Measurements from ENCODE around the gene NPC1L1.

The NPC1L1 gene

GRCh38 chr7:44587843-44588711 lies 46.9 kb upstream of the NPC1L1 start:
- Histone ChIP-seq H3K36me3 (ENCODE audit: control insufficient read depth in 2 of 2, insufficient read depth in 1 of 2, low read length in 2 of 2) (no peaks in the 10 kb centered on the region), H3K9me3 (ENCODE audit: control insufficient read depth, insufficient read depth, low read depth, low read length) (no peaks in the 10 kb centered on the region), H3K27ac (ENCODE audit: extremely low read depth, low read depth, low read length) (no peak overlapping the region), H3K4me3 (ENCODE audit: low read depth, low read length) (no peak overlapping the region), H3K4me1 (ENCODE audit: control insufficient read depth, insufficient read depth, low read length) (no peaks in the 10 kb centered on the region)
- TF ChIP-seq ZNF600 (tag by site-specific recombination; IDR thresholded peaks at IDR 0.05) (peak; percentile 49; the same call in 1 of the 2 replicates), ZNF449 (tag by site-specific recombination; IDR thresholded peaks at IDR 0.05) (no peak), ZNF654 (tag by site-specific recombination; IDR thresholded peaks at IDR 0.05; ENCODE audit: low read depth) (peak; percentile 85), ZBTB17 (tag by site-specific recombination; IDR thresholded peaks at IDR 0.05) (peak; percentile 56), ZNF350 (tag by site-specific recombination; IDR thresholded peaks at IDR 0.05) (no peak), CTCF (tag by site-specific recombination; IDR thresholded peaks at IDR 0.05) (peak; percentile 76; the same call in 1 of the 2 replicates), ZNF23 (tag by site-specific recombination; IDR thresholded peaks at IDR 0.05; ENCODE audit: borderline replicate concordance) (no peak), ZNF660 (tag by site-specific recombination; IDR thresholded peaks at IDR 0.05) (peak; percentile 70; the same call in 1 of the 2 replicates), ZNF426 (tag by site-specific recombination; IDR thresholded peaks at IDR 0.05) (no peak), ZNF202 (tag by site-specific recombination; IDR thresholded peaks at IDR 0.05; ENCODE audit: borderline replicate concordance) (no peak), AEBP2 (tag by site-specific recombination; IDR thresholded peaks at IDR 0.05; ENCODE audit: borderline replicate concordance) (no peak), YY1 (tag by site-specific recombination; IDR thresholded peaks at IDR 0.05) (no peak), ZNF2 (tag by site-specific recombination; IDR thresholded peaks at IDR 0.05) (peak; percentile 89)
- TF ChIP-seq, protein P1, sequence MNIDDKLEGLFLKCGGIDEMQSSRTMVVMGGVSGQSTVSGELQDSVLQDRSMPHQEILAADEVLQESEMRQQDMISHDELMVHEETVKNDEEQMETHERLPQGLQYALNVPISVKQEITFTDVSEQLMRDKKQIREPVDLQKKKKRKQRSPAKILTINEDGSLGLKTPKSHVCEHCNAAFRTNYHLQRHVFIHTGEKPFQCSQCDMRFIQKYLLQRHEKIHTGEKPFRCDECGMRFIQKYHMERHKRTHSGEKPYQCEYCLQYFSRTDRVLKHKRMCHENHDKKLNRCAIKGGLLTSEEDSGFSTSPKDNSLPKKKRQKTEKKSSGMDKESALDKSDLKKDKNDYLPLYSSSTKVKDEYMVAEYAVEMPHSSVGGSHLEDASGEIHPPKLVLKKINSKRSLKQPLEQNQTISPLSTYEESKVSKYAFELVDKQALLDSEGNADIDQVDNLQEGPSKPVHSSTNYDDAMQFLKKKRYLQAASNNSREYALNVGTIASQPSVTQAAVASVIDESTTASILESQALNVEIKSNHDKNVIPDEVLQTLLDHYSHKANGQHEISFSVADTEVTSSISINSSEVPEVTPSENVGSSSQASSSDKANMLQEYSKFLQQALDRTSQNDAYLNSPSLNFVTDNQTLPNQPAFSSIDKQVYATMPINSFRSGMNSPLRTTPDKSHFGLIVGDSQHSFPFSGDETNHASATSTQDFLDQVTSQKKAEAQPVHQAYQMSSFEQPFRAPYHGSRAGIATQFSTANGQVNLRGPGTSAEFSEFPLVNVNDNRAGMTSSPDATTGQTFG (tag by site-specific recombination; IDR thresholded peaks at IDR 0.05; ENCODE audit: borderline replicate concordance): no peak
- POLR2A ChIA-PET: interaction anchor here (0.7 to 1.8 kb wide), 2 partner anchors 160 to 259 kb away, joined by 3 to 15 read pairs; partner anchors contain the start of gene H2AZ2
- CTCF ChIA-PET: interaction anchor here (0.6 to 1.4 kb wide), 11 partner anchors 15 to 548 kb away, joined by 3 to 8 read pairs (median 4); partner anchors contain the start of gene DDX56

All from HEK293 (cell line).